NCI-H2227 (cell line): Measurements from ENCODE around the gene FGR.
"Not testable (repeated sequence)": the region's sequence is repeated elsewhere in the genome, so short reads cannot be mapped to it uniquely, and the experiment has no call there.

Experiments
- DNase-seq: peaks from one replicate; lab custom pipeline; 2025; ENCODE audit not compliant: unreplicated experiment; lab: John Stamatoyannopoulos, UW

FGR gene

GRCh38 chr1:27635396-27636142 lies 584 bp upstream of the FGR start:
- no peak for DNase-seq

GRCh38 chr1:27634177-27634984 lies 604 bp downstream of the FGR start:
- no peak for DNase-seq

GRCh38 chr1:27633640-27634176 lies 1.3 kb downstream of the FGR start:
- no peak for DNase-seq

- DNase-seq, result no peak
These were observed 1.7 kb downstream of the FGR start for GRCh38 chr1:27633298-27633610.

- DNase-seq, result no peak
These were observed 2.3 kb downstream of the FGR start for GRCh38 chr1:27632387-27633297.

GRCh38 chr1:27630859-27631491 lies 4.0 kb downstream of the FGR start:
- no peak for DNase-seq

GRCh38 chr1:27628712-27629111 lies 6.3 kb downstream of the FGR start:
- no peak for DNase-seq

GRCh38 chr1:27627733-27628132 lies 7.3 kb downstream of the FGR start:
- DNase-seq, result not testable (repeated sequence)

- no peak for DNase-seq
These were observed 7.9 kb downstream of the FGR start for GRCh38 chr1:27627061-27627460.

GRCh38 chr1:27626031-27626935 lies 8.7 kb downstream of the FGR start:
- DNase-seq, result no peak

- DNase-seq, result peak; percentile 37
These were observed 10.4 kb downstream of the FGR start for GRCh38 chr1:27624467-27625178.

GRCh38 chr1:27623327-27624212 lies 11.4 kb downstream of the FGR start:
- no peak for DNase-seq

GRCh38 chr1:27622828-27623227 lies 12.2 kb downstream of the FGR start:
- DNase-seq, result no peak

GRCh38 chr1:27621051-27621920 lies 13.7 kb downstream of the FGR start:
- no peak for DNase-seq

GRCh38 chr1:27619782-27620438 lies 15.1 kb downstream of the FGR start:
- not testable (repeated sequence) for DNase-seq

- DNase-seq, result no peak
These were observed 16.5 kb downstream of the FGR start for GRCh38 chr1:27618341-27619082.
